ENCODE data around the gene NR1H2.

DNA sequence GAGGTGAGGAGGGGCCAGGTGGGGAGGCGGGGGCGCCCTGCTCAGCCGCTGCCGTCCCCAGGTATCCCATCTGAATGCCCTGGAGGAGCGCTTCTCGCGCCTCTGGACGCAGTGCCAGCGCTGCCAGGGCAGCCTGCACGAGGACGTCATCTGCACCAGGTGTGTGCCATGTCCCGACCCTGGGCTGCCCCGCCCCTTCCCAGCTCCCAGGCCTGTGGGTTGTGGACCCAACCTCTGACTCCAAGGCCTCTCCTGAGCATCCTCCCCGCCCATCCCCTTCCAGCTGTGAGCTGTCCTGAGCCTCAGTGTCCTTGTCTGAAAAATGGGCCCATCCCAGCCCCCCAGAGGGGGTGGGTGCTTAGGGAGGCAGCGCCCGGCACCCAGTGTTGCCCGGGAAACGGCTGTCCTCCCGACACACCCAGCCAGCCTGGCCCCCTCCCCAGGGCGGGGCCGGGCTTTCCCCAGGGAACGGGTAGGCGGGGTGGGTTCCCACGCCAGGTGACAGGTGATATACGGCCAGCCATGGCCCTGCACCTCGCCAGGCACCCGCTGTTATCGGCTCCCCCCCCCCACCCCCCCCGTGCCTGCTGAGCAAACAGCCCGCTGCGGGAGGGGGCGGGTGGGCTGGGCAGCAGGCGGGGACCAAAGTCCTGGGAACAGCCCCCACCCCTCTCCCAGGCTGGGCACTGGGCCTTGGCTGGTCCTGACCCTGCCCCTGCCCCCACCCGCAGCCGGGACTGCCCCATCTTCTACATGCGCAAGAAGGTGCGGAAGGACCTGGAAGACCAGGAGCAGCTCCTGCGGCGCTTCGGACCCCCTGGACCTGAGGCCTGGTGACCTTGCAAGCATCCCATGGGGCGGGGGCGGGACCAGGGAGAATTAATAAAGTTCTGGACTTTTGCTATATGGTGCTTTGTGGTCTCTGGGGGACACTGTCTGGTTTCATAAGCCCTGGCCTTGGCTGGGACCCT is 41.1 kb downstream of the NR1H2 start:
- TF ChIP-seq POLR2AphosphoS5 (IDR thresholded peaks at IDR 0.05; ENCODE audit: low read depth, low read length) (no peak), POU2F2 (IDR thresholded peaks at IDR 0.05; ENCODE audit: low read depth, low read length) (no peak)

Measured in GM12891 (cell line).